ENCODE measurements around the gene SDF2L1. TPM values are rescaled to one million over a fixed set of nuclear protein-coding genes. Genes with fewer than 3 reads are reported as not detected.

The SDF2L1 gene
- total and polyA plus RNA-seq, 9 of the 15 experiments (the other 6 are each of a cell fraction or from before 2014, with no cell fraction given) = 15.1 to 989 (median 124) TPM

DNA sequence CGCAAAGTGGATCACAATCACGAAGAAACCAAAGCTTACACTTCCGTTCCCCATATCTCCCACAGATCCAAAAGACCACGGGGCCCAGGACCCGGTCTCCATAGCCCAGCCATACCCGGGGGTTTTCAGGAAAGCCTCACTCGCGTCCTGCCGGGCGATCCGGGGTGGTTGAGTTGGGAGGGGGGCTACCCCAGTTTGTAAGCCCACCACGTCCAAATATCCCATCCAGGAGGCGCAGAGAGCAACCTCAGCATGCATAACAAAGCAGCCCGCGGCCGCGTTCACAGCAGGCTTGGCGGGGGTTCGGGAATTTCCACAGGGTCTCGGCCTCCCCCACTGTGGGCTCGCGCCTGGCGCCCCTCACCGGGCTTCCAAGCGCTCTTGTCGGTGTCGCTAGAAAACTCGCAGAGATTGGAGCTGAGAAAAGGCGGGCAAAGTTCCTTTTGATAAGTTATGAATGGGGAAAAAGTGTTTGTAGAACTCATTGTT is 9.5 kb downstream of the SDF2L1 start (continued):
- TF ChIP-seq, protein P1, sequence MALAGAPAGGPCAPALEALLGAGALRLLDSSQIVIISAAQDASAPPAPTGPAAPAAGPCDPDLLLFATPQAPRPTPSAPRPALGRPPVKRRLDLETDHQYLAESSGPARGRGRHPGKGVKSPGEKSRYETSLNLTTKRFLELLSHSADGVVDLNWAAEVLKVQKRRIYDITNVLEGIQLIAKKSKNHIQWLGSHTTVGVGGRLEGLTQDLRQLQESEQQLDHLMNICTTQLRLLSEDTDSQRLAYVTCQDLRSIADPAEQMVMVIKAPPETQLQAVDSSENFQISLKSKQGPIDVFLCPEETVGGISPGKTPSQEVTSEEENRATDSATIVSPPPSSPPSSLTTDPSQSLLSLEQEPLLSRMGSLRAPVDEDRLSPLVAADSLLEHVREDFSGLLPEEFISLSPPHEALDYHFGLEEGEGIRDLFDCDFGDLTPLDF (CRISPR knock-in tag; IDR thresholded peaks at IDR 0.05) = no peak
- TF ChIP-seq ZC3H11A (IDR thresholded peaks at IDR 0.05; ENCODE audit: low read depth, low read length) (peak; percentile 76), CEBPG (CRISPR knock-in tag; IDR thresholded peaks at IDR 0.05) (no peak), CEBPG (tag; conservative IDR thresholded peaks at IDR 0.05 in 1 of 2, IDR thresholded peaks at IDR 0.05 in 1 of 2) (no peak), NFXL1 (CRISPR knock-in tag; IDR thresholded peaks at IDR 0.05) (no peak), RFX5 (IDR thresholded peaks at IDR 0.05; ENCODE audit: low read depth, low read length) (no peak), RBM22 (IDR thresholded peaks at IDR 0.05; ENCODE audit: low read depth, low read length, poor library complexity, severe bottlenecking) (no peak), ZNF785 (CRISPR knock-in tag; IDR thresholded peaks at IDR 0.05) (no peak), MEF2A (IDR thresholded peaks at IDR 0.05; ENCODE audit: control insufficient read depth, low read depth, low read length) (no peak), ZNF75A (CRISPR knock-in tag; IDR thresholded peaks at IDR 0.05) (no peak), ZNF146 (CRISPR knock-in tag; IDR thresholded peaks at IDR 0.05; ENCODE audit: unreplicated experiment) (no peak), HCFC1 (IDR thresholded peaks at IDR 0.05; ENCODE audit: low read depth, low read length) (no peak; the same call in none of the 2 replicates), YY1 (IDR thresholded peaks at IDR 0.05; ENCODE audit: borderline replicate concordance in 1 of 3, control insufficient read depth in 1 of 3, extremely low read depth in 1 of 3, insufficient read depth in 3 of 3, insufficient read length in 1 of 3, insufficient replicate concordance in 2 of 3, low read depth in 1 of 3, low read length in 2 of 3) (peak in 1 of 3 experiments; percentile 7), TARDBP (IDR thresholded peaks at IDR 0.05) (no peak), PHF20 (IDR thresholded peaks at IDR 0.05; ENCODE audit: partially characterized antibody) (no peak), CCNT2 (IDR thresholded peaks at IDR 0.05; ENCODE audit: borderline replicate concordance, extremely low read depth, insufficient read length, low read depth, low read length) (no peak), ZNF583 (CRISPR knock-in tag; IDR thresholded peaks at IDR 0.05) (no peak)
- TF ChIP-seq, protein P2, sequence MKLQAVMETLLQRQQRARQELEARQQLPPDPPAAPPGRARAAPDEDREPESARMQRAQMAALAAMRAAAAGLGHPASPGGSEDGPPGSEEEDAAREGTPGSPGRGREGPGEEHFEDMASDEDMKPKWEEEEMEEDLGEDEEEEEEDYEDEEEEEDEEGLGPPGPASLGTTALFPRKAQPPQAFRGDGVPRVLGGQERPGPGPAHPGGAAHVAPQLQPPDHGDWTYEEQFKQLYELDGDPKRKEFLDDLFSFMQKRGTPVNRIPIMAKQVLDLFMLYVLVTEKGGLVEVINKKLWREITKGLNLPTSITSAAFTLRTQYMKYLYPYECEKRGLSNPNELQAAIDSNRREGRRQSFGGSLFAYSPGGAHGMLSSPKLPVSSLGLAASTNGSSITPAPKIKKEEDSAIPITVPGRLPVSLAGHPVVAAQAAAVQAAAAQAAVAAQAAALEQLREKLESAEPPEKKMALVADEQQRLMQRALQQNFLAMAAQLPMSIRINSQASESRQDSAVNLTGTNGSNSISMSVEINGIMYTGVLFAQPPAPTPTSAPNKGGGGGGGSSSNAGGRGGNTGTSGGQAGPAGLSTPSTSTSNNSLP (IDR thresholded peaks at IDR 0.05; ENCODE audit: borderline replicate concordance, low read depth, low read length) = 0 out of 2 replicates have a peak, but pooled peaks have one; percentile 9
- TF ChIP-seq, protein P3, sequence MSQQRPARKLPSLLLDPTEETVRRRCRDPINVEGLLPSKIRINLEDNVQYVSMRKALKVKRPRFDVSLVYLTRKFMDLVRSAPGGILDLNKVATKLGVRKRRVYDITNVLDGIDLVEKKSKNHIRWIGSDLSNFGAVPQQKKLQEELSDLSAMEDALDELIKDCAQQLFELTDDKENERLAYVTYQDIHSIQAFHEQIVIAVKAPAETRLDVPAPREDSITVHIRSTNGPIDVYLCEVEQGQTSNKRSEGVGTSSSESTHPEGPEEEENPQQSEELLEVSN (IDR thresholded peaks at IDR 0.05; ENCODE audit: borderline replicate concordance in 1 of 2, extremely low read depth in 1 of 2, insufficient read depth in 1 of 2, insufficient read length in 1 of 2, low read depth in 1 of 2, low read length in 1 of 2, poor library complexity in 1 of 2, severe bottlenecking in 1 of 2) = no peak
- TF ChIP-seq, protein P4, sequence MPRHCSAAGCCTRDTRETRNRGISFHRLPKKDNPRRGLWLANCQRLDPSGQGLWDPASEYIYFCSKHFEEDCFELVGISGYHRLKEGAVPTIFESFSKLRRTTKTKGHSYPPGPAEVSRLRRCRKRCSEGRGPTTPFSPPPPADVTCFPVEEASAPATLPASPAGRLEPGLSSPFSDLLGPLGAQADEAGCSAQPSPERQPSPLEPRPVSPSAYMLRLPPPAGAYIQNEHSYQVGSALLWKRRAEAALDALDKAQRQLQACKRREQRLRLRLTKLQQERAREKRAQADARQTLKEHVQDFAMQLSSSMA (CRISPR knock-in tag; IDR thresholded peaks at IDR 0.05) = no peak
- TF ChIP-seq, protein P5, sequence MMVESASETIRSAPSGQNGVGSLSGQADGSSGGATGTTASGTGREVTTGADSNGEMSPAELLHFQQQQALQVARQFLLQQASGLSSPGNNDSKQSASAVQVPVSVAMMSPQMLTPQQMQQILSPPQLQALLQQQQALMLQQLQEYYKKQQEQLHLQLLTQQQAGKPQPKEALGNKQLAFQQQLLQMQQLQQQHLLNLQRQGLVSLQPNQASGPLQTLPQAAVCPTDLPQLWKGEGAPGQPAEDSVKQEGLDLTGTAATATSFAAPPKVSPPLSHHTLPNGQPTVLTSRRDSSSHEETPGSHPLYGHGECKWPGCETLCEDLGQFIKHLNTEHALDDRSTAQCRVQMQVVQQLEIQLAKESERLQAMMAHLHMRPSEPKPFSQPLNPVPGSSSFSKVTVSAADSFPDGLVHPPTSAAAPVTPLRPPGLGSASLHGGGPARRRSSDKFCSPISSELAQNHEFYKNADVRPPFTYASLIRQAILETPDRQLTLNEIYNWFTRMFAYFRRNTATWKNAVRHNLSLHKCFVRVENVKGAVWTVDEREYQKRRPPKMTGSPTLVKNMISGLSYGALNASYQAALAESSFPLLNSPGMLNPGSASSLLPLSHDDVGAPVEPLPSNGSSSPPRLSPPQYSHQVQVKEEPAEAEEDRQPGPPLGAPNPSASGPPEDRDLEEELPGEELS (CRISPR knock-in tag; IDR thresholded peaks at IDR 0.05; ENCODE audit: borderline replicate concordance) = no peak
